GM12865 (cell line): Measurements from ENCODE around the gene EPB41.

Experiments used
- DNase-seq: peaks from one replicate; pipeline ENCODE4 v3.0.0; 2010; ENCODE audit warnings: low read depth
- H3K4me3 ChIP-seq: 2 replicates; pipeline ENCODE4 v1.5.1; 2011; ENCODE audit warnings: mild to moderate bottlenecking, low read depth, low read length, control low read depth
- CTCF ChIP-seq: IDR thresholded peaks from 2 replicates; pipeline ENCODE4 v1.5.1; 2011; ENCODE audit warnings: low read length, control low read depth, low read depth, inconsistent platforms; ENCODE audit not compliant: insufficient read depth; ENCODE audit errors: missing control alignments

Gene EPB41

GRCh38 chr1:28985427-28985826 is 71.1 kb downstream of the EPB41 start:
- no peak for TF ChIP-seq CTCF
- no peak overlapping the region for H3K4me3 ChIP-seq
- no peak for DNase-seq

- no peak for TF ChIP-seq CTCF
- no peak for DNase-seq
- no peak overlapping the region for H3K4me3 ChIP-seq
These were observed 72.0 kb downstream of the EPB41 start for GRCh38 chr1:28986306-28986910.

- DNase-seq = no peak
- no peak for TF ChIP-seq CTCF
- H3K4me3 ChIP-seq = no peak overlapping the region
These were observed 88.4 kb downstream of the EPB41 start for GRCh38 chr1:29002792-29003191.

GRCh38 chr1:29004288-29004687 is 89.9 kb downstream of the EPB41 start:
- H3K4me3 ChIP-seq = no peak overlapping the region
- no peak for TF ChIP-seq CTCF
- DNase-seq = no peak

GRCh38 chr1:29004798-29005197 is 90.4 kb downstream of the EPB41 start:
- H3K4me3 ChIP-seq = no peak overlapping the region
- no peak for DNase-seq
- no peak for TF ChIP-seq CTCF

GRCh38 chr1:29011775-29012174 is 97.4 kb downstream of the EPB41 start:
- DNase-seq = no peak
- no peak overlapping the region for H3K4me3 ChIP-seq
- no peak for TF ChIP-seq CTCF

GRCh38 chr1:29017235-29017634 is 102.9 kb downstream of the EPB41 start:
- no peak for DNase-seq
- no peak for TF ChIP-seq CTCF
- no peak overlapping the region for H3K4me3 ChIP-seq
